Activated T-cell treated with anti-CD3 and anti-CD28 coated beads, Interleukin-2, amount 50 U/mL, for 72 hours (primary cell): ENCODE measurements around the gene KISS1R. TPM values are rescaled to one million over a fixed set of nuclear protein-coding genes. Genes with fewer than 3 reads are reported as not detected.

Experiments
- ATAC-seq, 2 donors: fragments of 150-1000 bp; cut with Tn5 transposase; replicated peaks in 1 of 2; 2 replicates each; pipeline ENCODE4 v1.10.0; 2021; ENCODE audit warnings: moderate library complexity in 2 of 2, mild to moderate bottlenecking in 1 of 2
- DNase-seq, 2 donors: peaks; one replicate each; pipeline ENCODE4 v3.0.0; 2021 to 2022; ENCODE audit warnings: mixed read lengths in 1 of 2
- H3K27ac Mint-ChIP-seq: one replicate; pipeline ENCODE4 v1.8.0; 2022; ENCODE audit warnings: mild to moderate bottlenecking, moderate library complexity, mixed read lengths
- H3K27me3 Mint-ChIP-seq: one replicate; pipeline ENCODE4 v1.8.0; 2022; ENCODE audit warnings: low read depth, mixed read lengths
- H3K36me3 Mint-ChIP-seq, 2 donors: one replicate each; pipeline ENCODE4 v1.8.0; 2022; ENCODE audit warnings: mixed read lengths in 2 of 2, mild to moderate bottlenecking in 1 of 2; ENCODE audit not compliant: insufficient read depth in 2 of 2
- H3K4me1 Mint-ChIP-seq: one replicate; pipeline ENCODE4 v1.8.0; 2022; ENCODE audit warnings: low read depth, mixed read lengths
- H3K4me3 Mint-ChIP-seq, 2 donors: one replicate each; pipeline ENCODE4 v1.8.0; 2022; ENCODE audit warnings: mild to moderate bottlenecking in 2 of 2, mixed read lengths in 2 of 2, moderate library complexity in 2 of 2
- H3K9me3 Mint-ChIP-seq, 2 donors: one replicate each; pipeline ENCODE4 v1.8.0; 2022; ENCODE audit warnings: mixed read lengths in 2 of 2
- total RNA-seq, 2 donors: library from RNA; stranded (reverse); gene quantifications; one replicate each; pipeline ENCODE4 v1.2.3, GENCODE V29; 2022

Gene KISS1R
- total RNA-seq, 2 donors from 2014 or later, result 1.0 to 3.6 TPM

- Mint-ChIP-seq H3K4me1 (peaks cover 40% of the 10 kb centered on the region), H3K9me3 (no peaks in the 10 kb centered on the region), H3K27ac (no peak overlapping the region), H3K27me3 (no peaks in the 10 kb centered on the region), H3K4me3 (peak overlapping the region; percentile 83 to 90), H3K36me3 (peaks cover 3 to 9% of the 10 kb centered on the region in 2 donors)
- ATAC-seq (no peak), DNase-seq (peak; percentile 38)
Observed at GRCh38 chr19:912181-913079, 4.7 kb upstream of the KISS1R start.

DNA sequence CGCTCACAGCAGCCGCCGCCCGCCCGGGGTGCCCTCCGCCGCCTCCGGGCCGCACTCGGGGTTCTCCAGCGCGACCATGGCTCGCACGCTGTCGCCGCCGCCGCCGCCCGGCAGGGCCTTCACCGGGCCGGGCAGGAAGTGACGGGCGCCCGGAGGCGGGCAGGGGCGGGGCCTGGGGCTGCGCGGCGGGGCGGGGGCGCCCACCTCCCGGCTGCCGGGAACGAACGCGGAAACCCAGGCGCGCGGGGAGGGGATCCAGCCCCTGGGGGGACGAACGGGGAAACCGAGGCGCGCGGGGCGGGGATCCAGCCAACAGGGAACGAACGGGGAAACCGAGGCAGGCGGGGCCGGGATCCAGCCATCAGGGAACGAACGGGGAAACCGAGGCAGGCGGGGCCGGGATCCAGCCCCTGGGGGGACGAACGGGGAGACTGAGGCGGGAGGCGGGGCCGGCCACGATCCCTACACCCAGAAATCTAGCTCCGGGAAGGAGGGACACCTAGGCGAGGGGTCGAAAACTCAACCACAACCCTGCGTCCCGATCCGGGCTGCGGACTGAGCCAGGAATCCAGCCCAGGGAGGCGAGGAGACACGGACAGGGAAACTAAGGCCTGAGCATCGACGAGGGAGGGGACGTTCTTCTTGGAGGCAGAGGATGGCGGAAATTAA lies 3.9 kb upstream of the KISS1R start, which contains the start of gene R3HDM4:
TSS of gene R3HDM4 (minus strand) at position 140 of the 669 bp plus-strand sequence. CDS start at position 78, 62 bp downstream.
- peak within 1 kb of the TSS; percentile 88 for H3K27ac Mint-ChIP-seq
- H3K4me1 Mint-ChIP-seq, result peaks cover 36% of the 10 kb centered on the region
- H3K4me3 Mint-ChIP-seq, result peak within 1 kb of the TSS; percentile 83 to 90
- H3K36me3 Mint-ChIP-seq, result peaks cover 3 to 9% of the 10 kb centered on the region in 2 donors
- H3K9me3 Mint-ChIP-seq, result no peaks in the 10 kb centered on the region
- no peaks in the 10 kb centered on the region for H3K27me3 Mint-ChIP-seq
- DNase-seq (peak; percentile 89 to 94), ATAC-seq (peak; percentile 76 to 79)

DNA sequence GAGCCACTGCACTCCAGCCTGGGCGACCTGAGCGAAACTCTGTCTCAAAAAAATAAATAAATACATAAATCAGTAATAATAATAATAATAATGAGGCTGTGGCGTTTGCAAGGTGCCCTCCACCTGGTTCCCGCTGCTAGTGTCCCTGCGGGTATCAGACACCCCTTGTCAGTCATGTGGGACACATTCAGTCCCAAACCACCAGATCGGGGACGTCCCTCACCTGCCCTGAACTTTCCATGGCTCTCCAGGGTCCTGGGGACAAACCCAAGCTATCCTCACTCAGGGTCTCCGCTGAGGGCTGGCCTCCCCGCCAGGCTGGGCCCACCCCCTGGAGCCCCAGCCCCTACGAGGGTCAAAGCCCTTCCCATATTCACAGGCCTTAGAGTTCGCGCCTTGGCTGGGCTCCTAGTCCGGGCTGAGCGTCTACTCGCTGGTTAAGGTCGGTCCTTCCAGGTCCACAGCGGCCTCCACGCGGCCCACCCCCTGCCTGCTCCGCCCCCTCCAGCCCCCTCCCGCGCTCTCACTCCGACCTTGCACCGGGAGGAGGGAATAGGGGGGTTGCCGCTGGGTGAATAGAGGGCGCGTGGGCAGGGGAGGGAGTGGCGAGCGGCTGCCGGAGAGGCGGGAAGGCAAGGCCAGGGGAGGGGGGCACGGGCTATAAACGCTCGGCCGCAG lies 349 bp upstream of the KISS1R start:
- DNase-seq (peak; percentile 40 to 43), ATAC-seq (no peak)
- Mint-ChIP-seq H3K27ac (no peak overlapping the region), H3K9me3 (no peaks in the 10 kb centered on the region), H3K4me1 (peaks cover 25% of the 10 kb centered on the region), H3K27me3 (no peaks in the 10 kb centered on the region), H3K36me3 (no peaks in the 10 kb centered on the region), H3K4me3 (peak overlapping the region; percentile 40 to 53)

- H3K27me3 Mint-ChIP-seq, result no peaks in the 10 kb centered on the region
- H3K4me3 Mint-ChIP-seq, result peak overlapping the region; percentile 83 to 85
- no peaks in the 10 kb centered on the region for H3K36me3 Mint-ChIP-seq
- H3K9me3 Mint-ChIP-seq, result no peaks in the 10 kb centered on the region
- peaks cover 28% of the 10 kb centered on the region for H3K4me1 Mint-ChIP-seq
- DNase-seq, result no peak
- ATAC-seq, result no peak
- no peak overlapping the region for H3K27ac Mint-ChIP-seq
Observed at GRCh38 chr19:918152-918437, 962 bp downstream of the KISS1R start.

GRCh38 chr19:918481-919198 lies 1.5 kb downstream of the KISS1R start:
- H3K4me3 Mint-ChIP-seq, result peak overlapping the region; percentile 68 to 85
- no peaks in the 10 kb centered on the region for H3K36me3 Mint-ChIP-seq
- peaks cover 28% of the 10 kb centered on the region for H3K4me1 Mint-ChIP-seq
- H3K27ac Mint-ChIP-seq, result no peak overlapping the region
- H3K9me3 Mint-ChIP-seq, result no peaks in the 10 kb centered on the region
- ATAC-seq (peak in 1 of 2 donors; percentile 12), DNase-seq (peak; percentile 61 to 62)
- no peaks in the 10 kb centered on the region for H3K27me3 Mint-ChIP-seq

DNA sequence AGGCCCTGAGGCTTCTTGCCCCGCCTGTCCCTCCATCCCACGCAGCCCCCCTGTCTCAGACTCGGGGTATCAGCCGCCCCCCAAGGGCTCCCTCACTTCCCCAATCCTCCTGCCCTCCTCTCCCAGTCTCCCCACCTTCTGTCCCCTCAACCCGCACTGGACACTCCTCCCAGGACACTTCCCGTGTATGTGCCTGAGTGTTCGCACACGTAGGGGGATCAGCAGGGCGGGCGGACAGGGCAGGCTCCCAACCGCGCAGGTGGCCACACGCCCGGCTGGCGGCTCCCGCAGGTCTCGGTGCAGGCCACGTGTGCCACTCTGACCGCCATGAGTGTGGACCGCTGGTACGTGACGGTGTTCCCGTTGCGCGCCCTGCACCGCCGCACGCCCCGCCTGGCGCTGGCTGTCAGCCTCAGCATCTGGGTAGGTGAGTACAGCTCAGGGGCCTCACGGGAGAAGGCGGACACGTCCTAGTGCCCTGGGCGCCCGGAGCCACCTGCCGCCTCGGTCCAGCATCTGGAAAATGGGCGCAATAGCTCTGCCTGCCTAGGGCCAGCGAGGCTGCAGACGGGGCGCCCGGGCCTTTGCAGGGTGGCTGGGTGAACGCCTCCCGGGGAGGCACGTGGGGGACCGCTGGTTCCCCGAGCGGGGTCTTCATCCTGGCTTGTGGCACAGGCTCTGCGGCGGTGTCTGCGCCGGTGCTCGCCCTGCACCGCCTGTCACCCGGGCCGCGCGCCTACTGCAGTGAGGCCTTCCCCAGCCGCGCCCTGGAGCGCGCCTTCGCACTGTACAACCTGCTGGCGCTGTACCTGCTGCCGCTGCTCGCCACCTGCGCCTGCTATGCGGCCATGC lies 2.3 kb downstream of the KISS1R start:
- H3K36me3 Mint-ChIP-seq, result no peaks in the 10 kb centered on the region
- H3K4me3 Mint-ChIP-seq, result peak overlapping the region; percentile 68 to 85
- no peaks in the 10 kb centered on the region for H3K9me3 Mint-ChIP-seq
- no peak overlapping the region for H3K27ac Mint-ChIP-seq
- no peaks in the 10 kb centered on the region for H3K27me3 Mint-ChIP-seq
- H3K4me1 Mint-ChIP-seq, result peaks cover 27% of the 10 kb centered on the region
- peak; percentile 30 to 48 for ATAC-seq
- peak; percentile 58 to 60 for DNase-seq

- H3K27me3 Mint-ChIP-seq, result no peaks in the 10 kb centered on the region
- H3K27ac Mint-ChIP-seq, result peak overlapping the region; percentile 89
- H3K4me3 Mint-ChIP-seq, result peak overlapping the region; percentile 86 to 99
- H3K4me1 Mint-ChIP-seq, result peaks cover 20% of the 10 kb centered on the region
- H3K9me3 Mint-ChIP-seq, result no peaks in the 10 kb centered on the region
- DNase-seq (peak; percentile 74 to 75), ATAC-seq (peak; percentile 36 to 48)
- H3K36me3 Mint-ChIP-seq, result no peaks in the 10 kb centered on the region
Observed at GRCh38 chr19:920051-920864, 3.1 kb downstream of the KISS1R start.

- Mint-ChIP-seq H3K4me3 (peak overlapping the region; percentile 83 to 84), H3K4me1 (peaks cover 16% of the 10 kb centered on the region), H3K36me3 (no peaks in the 10 kb centered on the region), H3K27me3 (no peaks in the 10 kb centered on the region), H3K9me3 (no peaks in the 10 kb centered on the region), H3K27ac (no peak overlapping the region)
- peak; percentile 40 to 57 for DNase-seq
- no peak for ATAC-seq
Observed at GRCh38 chr19:924553-925086, 7.5 kb downstream of the KISS1R start.

DNA sequence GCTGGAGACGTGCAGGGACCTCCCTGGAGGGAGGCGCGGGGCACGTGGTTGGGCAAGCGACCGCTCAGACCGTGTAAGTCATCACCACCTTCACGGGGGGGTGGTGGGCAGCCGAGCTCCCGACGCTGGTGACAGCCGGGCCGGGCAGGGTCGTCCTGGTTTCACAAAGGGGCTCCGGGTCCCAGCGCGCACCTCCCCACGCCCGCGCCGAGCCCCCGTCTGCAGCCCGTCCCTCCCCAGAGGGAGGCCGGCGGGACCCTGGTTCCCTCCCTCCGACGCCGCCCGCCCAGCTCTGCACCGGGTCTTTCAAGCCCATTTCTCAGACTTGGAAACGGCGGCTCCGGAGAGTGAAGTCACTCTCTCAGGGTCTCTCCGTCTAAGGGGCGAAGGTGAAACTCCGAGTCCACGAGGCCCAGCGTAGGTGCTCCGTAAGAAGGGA lies 8.0 kb downstream of the KISS1R start:
- peaks cover 16% of the 10 kb centered on the region for H3K4me1 Mint-ChIP-seq
- peak; percentile 65 to 70 for ATAC-seq
- peak overlapping the region; percentile 83 to 84 for H3K4me3 Mint-ChIP-seq
- no peaks in the 10 kb centered on the region for H3K27me3 Mint-ChIP-seq
- no peaks in the 10 kb centered on the region for H3K9me3 Mint-ChIP-seq
- H3K36me3 Mint-ChIP-seq, result no peaks in the 10 kb centered on the region
- DNase-seq, result peak; percentile 41 to 81
- H3K27ac Mint-ChIP-seq, result no peak overlapping the region

GRCh38 chr19:925526-926322 lies 8.6 kb downstream of the KISS1R start, which contains the start of gene ARID3A:
Gene ARID3A, plus strand, starts transcription at chr19:926035. Its CDS starts 3,494 bp downstream, at chr19:929529.
- peak within 1 kb of the TSS; percentile 84 to 86 for H3K4me3 Mint-ChIP-seq
- ATAC-seq (peak; percentile 68 to 75), DNase-seq (peak; percentile 83 to 84)
- no peak within 1 kb of the TSS for H3K27ac Mint-ChIP-seq
- H3K9me3 Mint-ChIP-seq, result no peaks in the 10 kb centered on the region
- H3K4me1 Mint-ChIP-seq, result peaks cover 13% of the 10 kb centered on the region
- H3K27me3 Mint-ChIP-seq, result no peaks in the 10 kb centered on the region
- H3K36me3 Mint-ChIP-seq, result no peaks in the 10 kb centered on the region
